ENCODE data around the gene SH2D1A.
"Not testable (repeated sequence)": the region's sequence is repeated elsewhere in the genome, so short reads cannot be mapped to it uniquely, and the experiment has no call there.

Gene SH2D1A

DNA sequence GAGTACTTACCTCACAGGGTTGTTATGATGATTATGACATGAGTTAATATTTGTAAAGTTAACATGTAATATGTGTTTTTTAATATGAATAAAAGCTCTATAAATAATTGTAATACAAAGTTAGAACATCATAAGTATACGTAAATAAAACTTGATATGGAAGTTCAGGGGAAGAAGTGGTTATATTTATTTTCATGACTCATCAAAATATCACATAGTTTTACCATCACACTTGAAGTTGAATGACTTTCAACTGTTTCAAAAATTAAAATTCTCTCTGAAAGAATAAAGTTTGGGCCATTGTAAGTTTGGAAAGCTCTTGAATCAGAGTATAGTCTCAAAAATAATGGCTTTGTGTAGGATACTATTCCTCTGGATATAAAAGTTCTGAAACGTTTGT is 8.3 kb downstream of the SH2D1A start:
- DNase-seq (ENCODE audit: low read depth): no peak

GRCh38 chrX:124358800-124359383 is 12.5 kb downstream of the SH2D1A start:
- DNase-seq (ENCODE audit: low read depth): no peak

DNA sequence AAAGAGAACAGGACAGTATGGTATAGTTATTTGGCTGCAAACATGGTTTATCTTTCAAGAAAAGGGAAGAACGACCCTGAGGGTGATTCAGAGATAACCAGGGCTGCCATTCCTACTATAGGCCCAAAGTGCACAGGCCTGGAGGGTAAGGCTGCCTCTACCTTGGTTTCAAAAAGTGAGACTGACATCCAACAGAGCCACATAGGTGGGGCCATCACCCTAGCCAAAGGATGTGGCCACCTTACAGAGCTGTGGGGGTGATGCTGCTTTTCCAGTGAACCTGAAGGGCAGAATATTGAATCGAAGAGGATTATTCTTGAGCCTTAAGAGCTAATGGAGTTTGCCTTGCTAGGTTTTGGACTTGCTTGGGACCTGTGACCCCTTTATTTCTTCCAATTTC is 15.7 kb downstream of the SH2D1A start:
- no peak for DNase-seq (ENCODE audit: low read depth)

- no peak for DNase-seq (ENCODE audit: low read depth)
These were observed 16.4 kb downstream of the SH2D1A start for GRCh38 chrX:124362761-124363160.

- DNase-seq (ENCODE audit: low read depth): no peak
These were observed 23.4 kb downstream of the SH2D1A start for GRCh38 chrX:124369722-124370121.

GRCh38 chrX:124373348-124373747 is 27.0 kb downstream of the SH2D1A start:
- DNase-seq (ENCODE audit: low read depth): no peak

GRCh38 chrX:124378643-124379042 is 32.3 kb downstream of the SH2D1A start:
- DNase-seq (ENCODE audit: low read depth): no peak

- DNase-seq (ENCODE audit: low read depth): no peak
These were observed 37.0 kb downstream of the SH2D1A start for GRCh38 chrX:124383354-124383753.

GRCh38 chrX:124386401-124386800 is 40.0 kb downstream of the SH2D1A start:
- DNase-seq (ENCODE audit: low read depth): no peak

- peak; percentile 41 for DNase-seq (ENCODE audit: low read depth)
These were observed 42.2 kb downstream of the SH2D1A start for GRCh38 chrX:124388562-124388961.

DNA sequence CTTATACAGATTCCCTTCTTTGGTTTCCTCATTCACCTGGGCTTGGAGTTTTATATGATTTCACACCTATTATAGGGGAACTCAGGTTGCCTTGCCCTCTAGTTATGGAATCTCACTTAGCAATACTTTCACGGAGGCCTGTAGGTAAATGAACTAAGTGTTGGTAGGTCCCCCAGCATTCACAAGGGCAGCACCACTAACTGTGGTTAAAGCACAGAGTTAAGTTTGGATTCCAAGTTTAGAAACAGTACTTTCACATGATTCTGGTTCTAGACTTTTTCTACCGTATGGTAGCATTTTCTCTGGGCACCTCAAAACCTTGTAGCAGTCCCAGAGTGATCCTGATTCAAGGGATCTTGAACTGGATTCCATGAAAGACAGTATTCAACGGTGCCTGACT is 46.4 kb downstream of the SH2D1A start:
- no peak for DNase-seq (ENCODE audit: low read depth)

GRCh38 chrX:124393238-124393637 is 46.9 kb downstream of the SH2D1A start:
- DNase-seq (ENCODE audit: low read depth): no peak

DNA sequence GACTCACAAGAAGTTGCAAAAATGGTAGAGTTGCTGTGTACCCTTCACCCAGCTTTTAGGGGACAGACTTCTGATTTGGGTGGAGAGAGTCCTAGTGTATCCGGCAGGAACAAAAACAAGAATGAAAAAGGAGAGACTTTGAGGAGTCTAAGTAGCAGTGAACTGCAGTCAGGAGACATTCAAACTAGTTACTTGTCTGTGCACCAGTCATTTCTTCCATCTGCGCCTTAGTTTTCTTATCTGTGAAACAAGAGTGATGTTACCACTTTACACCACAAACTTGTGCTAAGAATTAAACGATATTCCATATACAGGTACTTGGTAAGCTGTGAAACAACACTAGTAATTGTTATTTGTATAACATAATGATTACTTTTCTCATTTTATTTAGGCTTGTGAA is 47.3 kb downstream of the SH2D1A start:
- no peak for DNase-seq (ENCODE audit: low read depth)

DNA sequence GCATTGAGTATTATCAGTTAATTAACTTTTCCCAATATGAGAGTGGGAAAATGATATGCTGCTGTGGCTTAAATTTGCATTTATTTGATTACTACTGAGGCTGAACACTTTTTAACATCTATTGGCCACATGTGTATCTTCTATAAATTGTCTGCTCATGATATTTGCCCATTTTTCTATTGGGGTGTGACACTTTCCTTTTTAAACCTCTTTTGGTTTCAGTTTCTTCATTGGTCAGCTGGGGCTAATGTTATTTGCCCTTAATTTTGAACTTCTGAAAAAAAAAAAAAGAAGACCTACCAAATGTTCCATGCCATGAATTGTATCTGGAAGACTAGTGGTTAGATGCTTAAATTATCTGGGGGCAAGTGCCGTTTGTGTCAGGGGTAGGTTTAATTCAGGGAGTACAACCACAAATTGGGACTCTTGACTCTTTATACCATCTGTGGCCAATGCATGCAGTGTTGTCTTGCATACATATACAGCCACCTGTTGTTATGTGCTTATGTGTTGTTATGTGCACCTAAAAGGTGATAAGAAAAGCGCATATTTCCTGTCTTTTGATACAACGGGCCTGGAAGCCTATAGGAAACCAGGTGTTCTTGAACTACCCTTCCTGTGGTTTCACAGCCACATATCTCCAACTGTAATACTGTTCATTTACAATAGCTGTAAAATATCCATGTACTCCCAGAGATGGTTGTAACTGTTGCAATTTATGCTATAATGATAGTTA is 49.0 kb downstream of the SH2D1A start:
- no peak for DNase-seq (ENCODE audit: low read depth)

GRCh38 chrX:124401696-124402095 is 55.3 kb downstream of the SH2D1A start:
- no peak for DNase-seq (ENCODE audit: low read depth)

DNA sequence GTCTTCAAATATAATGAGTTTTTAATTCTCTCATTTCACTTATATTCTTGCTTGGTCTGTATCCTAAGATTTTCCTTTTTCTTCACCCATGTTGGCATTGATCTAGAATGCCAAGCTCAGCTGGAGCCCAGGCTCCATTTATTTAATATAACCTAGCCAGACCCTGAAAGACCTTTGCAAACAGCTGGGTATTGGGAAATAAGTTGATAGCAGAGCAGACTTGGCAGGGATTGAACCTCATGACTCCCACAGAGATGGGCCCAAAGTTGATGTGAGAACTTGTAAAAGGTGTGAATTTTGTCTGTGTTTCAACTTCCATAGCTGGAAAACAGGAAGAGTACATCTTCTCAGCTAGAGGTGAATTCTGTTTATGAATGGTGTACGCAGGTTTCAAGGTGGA is 59.5 kb downstream of the SH2D1A start:
- no peak for DNase-seq (ENCODE audit: low read depth)

DNA sequence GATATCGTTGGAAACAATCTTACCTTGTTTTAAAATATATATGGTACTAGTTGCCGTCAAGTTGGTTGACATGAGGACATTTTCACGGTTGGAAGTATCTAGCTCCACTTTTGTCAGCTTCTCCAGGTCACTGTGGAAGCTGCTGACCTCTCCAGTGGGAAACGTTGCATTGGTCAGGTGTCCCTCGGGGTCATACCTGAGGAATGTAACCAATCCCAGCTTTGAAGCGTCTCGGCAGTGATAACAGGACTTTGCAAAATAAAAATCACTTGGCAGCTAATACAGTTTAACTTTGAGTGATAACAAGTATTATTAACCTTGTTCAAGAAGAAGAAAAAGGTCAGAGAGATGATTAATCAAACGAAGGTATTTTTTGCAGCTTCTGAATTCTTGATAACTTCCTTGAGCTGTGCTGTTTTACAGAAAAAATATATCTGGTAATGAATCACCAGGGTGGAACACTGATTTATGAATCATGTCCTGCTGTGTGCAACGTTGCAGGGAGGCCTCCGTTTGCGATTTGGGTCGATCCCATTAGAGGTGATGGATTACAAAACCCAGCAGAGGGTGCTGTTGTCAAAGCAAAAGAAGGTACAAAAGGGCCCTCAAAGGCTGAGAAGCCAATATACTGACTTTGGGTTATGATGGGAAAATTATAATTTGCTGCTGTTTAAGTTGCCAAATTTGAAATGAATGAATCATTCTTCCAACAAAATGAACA is 60.1 kb downstream of the SH2D1A start:
- peak; percentile 55 for DNase-seq (ENCODE audit: low read depth)

DNA sequence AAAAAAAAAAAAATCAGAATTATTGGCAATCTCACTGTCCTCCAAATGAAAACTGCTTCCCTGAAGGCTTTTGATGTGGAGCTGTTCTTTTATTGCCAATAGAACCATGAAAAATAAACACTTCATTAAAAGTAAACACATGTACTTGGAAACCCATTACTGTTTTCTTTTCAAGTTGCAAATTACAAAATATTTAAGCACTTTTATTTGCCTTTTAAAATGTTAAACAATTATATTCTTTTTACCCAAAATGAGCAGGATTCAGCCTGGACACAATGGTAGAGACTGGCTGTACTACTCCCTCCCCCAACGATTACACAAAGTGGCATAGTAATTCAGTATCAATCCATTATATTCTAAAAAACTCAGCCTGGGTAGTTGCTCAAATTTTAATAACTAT is 60.9 kb downstream of the SH2D1A start:
- no peak for DNase-seq (ENCODE audit: low read depth)

DNA sequence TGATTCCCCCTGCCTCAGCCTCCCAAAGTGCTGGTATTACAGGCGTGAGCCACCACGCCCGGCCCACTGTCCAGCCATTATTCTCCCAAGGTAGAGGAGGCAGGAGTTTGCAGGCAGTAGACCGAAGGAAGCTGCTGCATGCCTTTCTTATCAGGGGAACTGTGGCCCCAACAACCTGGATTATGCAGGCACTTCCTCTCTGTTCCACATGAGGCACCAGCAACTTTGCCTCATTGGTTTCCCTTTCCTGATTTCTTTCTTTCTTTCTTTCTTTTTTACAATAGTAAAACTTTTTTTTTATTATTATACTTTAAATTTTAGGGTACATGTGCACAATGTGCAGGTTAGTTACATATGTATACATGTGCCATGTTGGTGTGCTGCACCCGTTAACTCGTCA is 62.0 kb downstream of the SH2D1A start:
- DNase-seq (ENCODE audit: low read depth): not testable (repeated sequence)

GRCh38 chrX:124413244-124413643 is 66.9 kb downstream of the SH2D1A start:
- no peak for DNase-seq (ENCODE audit: low read depth)

DNA sequence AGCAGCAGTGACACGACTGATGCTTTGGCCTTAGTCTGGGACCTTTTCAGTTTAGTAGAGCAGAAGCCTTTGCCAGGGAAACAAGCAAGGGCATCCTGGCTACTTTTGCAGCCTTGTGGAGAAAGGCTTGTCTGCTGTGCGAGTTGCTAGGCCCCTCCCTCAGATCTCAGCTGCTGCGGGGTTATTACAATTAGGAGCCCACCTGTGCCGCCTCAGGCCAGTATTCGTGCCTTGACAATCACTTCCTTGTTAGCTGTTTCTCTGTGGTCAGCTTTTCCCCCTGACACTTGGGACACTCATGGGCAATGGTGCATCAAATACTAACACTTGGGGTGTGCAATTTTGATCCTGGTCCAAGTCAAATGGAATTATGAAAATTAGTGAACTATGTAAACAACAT is 67.9 kb downstream of the SH2D1A start:
- DNase-seq (ENCODE audit: low read depth): no peak

- DNase-seq (ENCODE audit: low read depth): no peak
These were observed 68.9 kb downstream of the SH2D1A start for GRCh38 chrX:124415115-124415800.
